GM19455 (cell line): ENCODE data around the gene UBR4.

Experiments used
- ATAC-seq: cut with Tn5 transposase; IDR thresholded peaks from one replicate; pipeline ENCODE4 v1.9.1; 2021; ENCODE audit not compliant: unreplicated experiment

UBR4 gene

GRCh38 chr1:19059773-19060172 is 150.3 kb downstream of the UBR4 start:
- no peak for ATAC-seq

- no peak for ATAC-seq
These were observed 151.6 kb downstream of the UBR4 start for GRCh38 chr1:19058476-19058797.

GRCh38 chr1:19057784-19058475 is 152.1 kb downstream of the UBR4 start:
- ATAC-seq: no peak

- no peak for ATAC-seq
These were observed 152.8 kb downstream of the UBR4 start for GRCh38 chr1:19057182-19057779.

GRCh38 chr1:19055701-19056100 is 154.4 kb downstream of the UBR4 start:
- no peak for ATAC-seq

GRCh38 chr1:19055001-19055400 is 155.1 kb downstream of the UBR4 start:
- ATAC-seq: no peak

GRCh38 chr1:19054216-19054615 is 155.8 kb downstream of the UBR4 start:
- no peak for ATAC-seq

- no peak for ATAC-seq
These were observed 156.6 kb downstream of the UBR4 start for GRCh38 chr1:19053486-19053885.

GRCh38 chr1:19049798-19050197 is 160.3 kb downstream of the UBR4 start:
- no peak for ATAC-seq

- ATAC-seq: no peak
These were observed 160.8 kb downstream of the UBR4 start for GRCh38 chr1:19049128-19049768.

GRCh38 chr1:19046972-19047731 is 162.9 kb downstream of the UBR4 start:
- no peak for ATAC-seq

- no peak for ATAC-seq
These were observed 163.9 kb downstream of the UBR4 start for GRCh38 chr1:19045898-19046880.

GRCh38 chr1:19044975-19045831 is 164.9 kb downstream of the UBR4 start:
- ATAC-seq: no peak

- no peak for ATAC-seq
These were observed 165.6 kb downstream of the UBR4 start for GRCh38 chr1:19044471-19044870.

GRCh38 chr1:19043579-19044443 is 166.3 kb downstream of the UBR4 start:
- ATAC-seq: no peak

GRCh38 chr1:19042675-19043578 is 167.1 kb downstream of the UBR4 start:
- ATAC-seq: no peak

- ATAC-seq: no peak
These were observed 169.9 kb downstream of the UBR4 start for GRCh38 chr1:19040010-19040680.
